ENCODE measurements around the gene CIDEB. TPM values are rescaled to one million over a fixed set of nuclear protein-coding genes. Genes with fewer than 3 reads are reported as not detected.

CIDEB gene
- total and polyA plus RNA-seq, 9 of the 15 experiments (the other 6 are each of a cell fraction or from before 2014, with no cell fraction given), result 0.03 to 0.35 (median 0.09) TPM; not detected in 3

- Histone ChIP-seq H2AFZ (ENCODE audit: low read depth, low read length) (no peak overlapping the region), H3K27ac (ENCODE audit: extremely low read depth, low read depth, low read length) (no peak overlapping the region), H3K9ac (ENCODE audit: insufficient read depth in 1 of 2, low read depth in 2 of 2, low read length in 2 of 2) (peak overlapping the region in 1 of 2 experiments; percentile 52; a peak in 1 of 4 replicates), H3K9me3 (replicated peaks; ENCODE audit: control insufficient read depth, insufficient read depth, low read depth, low read length) (no peaks in the 10 kb centered on the region), H4K20me1 (replicated peaks; ENCODE audit: control insufficient read depth, insufficient read depth, low read length) (no peaks in the 10 kb centered on the region; the same call in 1 of the 2 replicates), H3K4me2 (ENCODE audit: insufficient read depth, low read length) (no peak overlapping the region), H3K9me1 (ENCODE audit: control insufficient read depth, insufficient read depth, low read length) (no peaks in the 10 kb centered on the region), H3K27me3 (ENCODE audit: control insufficient read depth in 2 of 2, insufficient read depth in 2 of 2, low read length in 2 of 2) (no peaks in the 10 kb centered on the region), H3K36me3 (ENCODE audit: control insufficient read depth, insufficient read depth, low read length) (no peaks in the 10 kb centered on the region), H3K4me1 (replicated peaks in 1 of 2; ENCODE audit: control insufficient read depth in 2 of 2, insufficient read depth in 2 of 2, low read length in 2 of 2) (peaks cover 8 to 26% of the 10 kb centered on the region in 2 experiments; a peak in 4 of 5 replicates), H3K4me3 (no peak overlapping the region), H3K79me2 (ENCODE audit: control insufficient read depth, insufficient read depth, low read length) (peaks cover 9% of the 10 kb centered on the region; the same call in 1 of the 3 replicates)
- intact Hi-C loops (cut with micrococcal nuclease), result no loop called here
- ATAC-seq (no peak), FAIRE-seq (no peak), DNase-seq (ENCODE audit: extremely low read depth in 1 of 4, low spot score in 3 of 4) (no peak)
- in situ Hi-C loops (cut with MboI), result no loop called here
- WGBS (ENCODE audit: insufficient coverage, low coverage, missing lambda C conversion rate), result 77% methylated on average over 8 of the region's 9 CpGs
- POLR2A ChIA-PET, result interaction anchor here (0.6 to 1.4 kb wide), 2 partner anchors 12 to 25 kb away, joined by 3 read pairs; partner anchors contain the start of gene TINF2
- no TSS peak for BruUV-seq (replicated peaks)
- CTCF ChIA-PET (ENCODE audit: low intra/inter-chr PET ratio), result no interaction called here
- TF ChIP-seq TCF3 (CRISPR knock-in tag; IDR thresholded peaks at IDR 0.05), result no peak
- no peak for TF ChIP-seq ELK3 (CRISPR knock-in tag; IDR thresholded peaks at IDR 0.05)
- TF ChIP-seq ZZZ3 (IDR thresholded peaks at IDR 0.05), result no peak
- no peak for TF ChIP-seq MEF2D (tag; conservative IDR thresholded peaks at IDR 0.05; ENCODE audit: low read depth)
- no peak for TF ChIP-seq ZNF518B (CRISPR knock-in tag; IDR thresholded peaks at IDR 0.05)
- no peak for TF ChIP-seq SPI1 (IDR thresholded peaks at IDR 0.05; ENCODE audit: borderline replicate concordance, low read depth, low read length)
- no peak for TF ChIP-seq FOXJ2 (tag; IDR thresholded peaks at IDR 0.05)
- TF ChIP-seq ZBTB9 (CRISPR knock-in tag; IDR thresholded peaks at IDR 0.05), result no peak
- no peak for TF ChIP-seq ZNF717 (CRISPR knock-in tag; IDR thresholded peaks at IDR 0.05)
- no peak for TF ChIP-seq FOXO4 (CRISPR knock-in tag; IDR thresholded peaks at IDR 0.05)
These were observed 40.3 kb downstream of the CIDEB start for GRCh38 chr14:24267516-24267915.

All from K562 (cell line).